ENCODE results near the gene DGKI.

Gene DGKI

GRCh38 chr7:137846827-137847567 is at the start of gene DGKI:
Gene DGKI, minus strand, starts transcription at chr7:137846974.
- TF ChIP-seq GATA3 (IDR thresholded peaks at IDR 0.05; ENCODE audit: low read depth, low read length): no peak
- no peak for TF ChIP-seq GATA2 (IDR thresholded peaks at IDR 0.05; ENCODE audit: low read depth, low read length)

DNA sequence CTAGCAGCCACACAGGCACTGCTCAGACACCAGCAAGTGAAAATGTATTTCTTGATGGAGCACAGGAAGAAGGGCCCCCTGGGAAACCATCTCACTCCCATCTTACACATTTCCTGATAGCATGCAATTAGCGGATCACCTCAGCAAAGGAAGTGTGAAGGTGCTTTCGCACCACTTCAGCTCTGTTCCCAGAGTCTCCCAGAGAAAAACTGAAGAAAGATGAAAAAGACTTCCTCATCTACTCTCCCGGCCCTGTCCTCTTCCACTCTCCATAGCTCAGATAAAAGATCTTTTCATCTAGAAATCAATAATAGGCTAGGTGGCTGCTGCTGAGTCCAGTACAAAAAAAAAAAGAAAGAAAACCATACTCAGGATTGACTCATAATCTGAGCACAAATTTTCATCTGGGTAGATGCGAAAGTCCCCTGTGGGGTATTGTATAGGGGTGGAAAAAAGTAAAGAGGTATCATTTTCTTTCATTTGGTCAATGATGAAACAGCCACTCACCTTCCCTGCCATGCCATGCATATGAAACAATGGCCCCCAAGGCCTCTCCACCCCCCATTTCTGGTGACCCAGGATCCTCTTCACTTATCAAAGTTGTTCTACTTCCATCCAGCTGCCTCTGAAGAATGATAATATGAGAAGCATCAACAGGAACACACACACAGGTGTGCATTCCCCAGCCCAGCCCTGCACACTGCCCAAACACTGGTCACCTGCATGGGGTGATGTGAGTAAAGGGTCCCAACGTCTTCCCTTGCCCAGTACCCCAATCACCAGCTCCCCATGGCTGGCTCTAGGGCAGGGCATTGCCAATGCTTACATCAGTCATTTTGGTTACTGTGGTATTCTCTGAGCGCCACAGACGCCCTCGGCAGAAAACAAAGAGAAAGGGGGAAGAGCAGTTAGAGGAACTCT is 48.8 kb upstream of the DGKI start:
- TF ChIP-seq GATA3 (IDR thresholded peaks at IDR 0.05; ENCODE audit: low read depth, low read length) (no peak), GATA2 (IDR thresholded peaks at IDR 0.05; ENCODE audit: low read depth, low read length) (no peak)

- no peak for TF ChIP-seq GATA2 (IDR thresholded peaks at IDR 0.05; ENCODE audit: low read depth, low read length)
- no peak for TF ChIP-seq GATA3 (IDR thresholded peaks at IDR 0.05; ENCODE audit: low read depth, low read length)
Measured at GRCh38 chr7:137893143-137893742, 46.5 kb upstream of the DGKI start.

DNA sequence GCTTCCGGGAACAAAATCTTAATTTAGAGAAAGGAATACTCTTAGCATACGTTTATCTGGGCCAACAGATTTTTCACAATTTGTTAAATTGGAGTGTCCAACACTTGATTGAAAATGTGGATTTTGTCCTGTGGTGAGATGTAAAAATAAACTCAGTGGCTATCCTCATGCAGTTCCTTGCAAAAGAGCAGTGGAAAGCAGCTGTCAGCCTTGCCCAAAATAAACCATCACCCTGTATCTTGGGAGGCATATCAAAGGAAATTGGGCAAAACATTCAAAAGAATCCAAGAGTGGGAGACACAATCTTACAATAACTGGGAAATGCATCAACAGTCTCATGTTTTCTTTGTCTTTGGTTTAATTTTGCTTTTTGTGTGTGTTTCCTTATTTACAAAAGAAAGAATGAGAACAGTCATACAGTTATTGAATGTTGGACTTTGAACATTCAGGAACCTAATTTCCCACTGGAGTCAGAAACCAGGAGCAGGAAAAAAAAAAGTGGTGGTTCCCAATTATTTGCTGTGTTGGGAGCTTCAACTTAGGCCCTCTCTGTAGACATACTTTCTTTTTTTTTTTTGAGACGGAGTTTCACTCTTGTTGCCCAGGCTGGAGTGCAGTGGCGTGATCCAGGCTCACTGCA is 44.4 kb upstream of the DGKI start:
- TF ChIP-seq GATA2 (IDR thresholded peaks at IDR 0.05; ENCODE audit: low read depth, low read length) (no peak), GATA3 (IDR thresholded peaks at IDR 0.05; ENCODE audit: low read depth, low read length) (no peak)

GRCh38 chr7:137890449-137890921 is 43.7 kb upstream of the DGKI start:
- TF ChIP-seq GATA3 (IDR thresholded peaks at IDR 0.05; ENCODE audit: low read depth, low read length) (no peak), GATA2 (IDR thresholded peaks at IDR 0.05; ENCODE audit: low read depth, low read length) (no peak)

GRCh38 chr7:137888241-137888640 is 41.5 kb upstream of the DGKI start:
- no peak for TF ChIP-seq GATA3 (IDR thresholded peaks at IDR 0.05; ENCODE audit: low read depth, low read length)
- TF ChIP-seq GATA2 (IDR thresholded peaks at IDR 0.05; ENCODE audit: low read depth, low read length): no peak

- TF ChIP-seq GATA2 (IDR thresholded peaks at IDR 0.05; ENCODE audit: low read depth, low read length) (no peak), GATA3 (IDR thresholded peaks at IDR 0.05; ENCODE audit: low read depth, low read length) (no peak)
Measured at GRCh38 chr7:137886746-137887145, 40.0 kb upstream of the DGKI start.

DNA sequence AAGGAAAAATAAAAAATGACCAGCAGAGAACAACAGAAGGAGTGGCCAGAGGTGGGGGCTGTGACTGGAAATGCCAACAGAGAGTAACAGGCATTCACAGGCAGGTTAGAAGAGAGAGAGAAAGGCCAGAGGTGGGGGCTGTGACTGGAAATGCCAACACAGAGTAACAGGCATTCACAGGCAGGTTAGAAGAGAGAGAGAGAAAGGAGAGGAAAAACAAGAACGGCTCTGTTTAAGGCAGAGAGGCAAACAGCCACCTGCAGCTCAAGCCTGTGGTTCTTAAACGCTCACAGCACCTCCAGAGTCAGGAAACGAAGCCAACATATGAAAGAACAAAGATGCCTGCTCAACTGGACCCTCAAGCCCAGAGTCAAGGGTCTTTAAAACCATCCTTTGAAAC is 39.5 kb upstream of the DGKI start:
- TF ChIP-seq GATA3 (IDR thresholded peaks at IDR 0.05; ENCODE audit: low read depth, low read length): no peak
- TF ChIP-seq GATA2 (IDR thresholded peaks at IDR 0.05; ENCODE audit: low read depth, low read length): no peak

DNA sequence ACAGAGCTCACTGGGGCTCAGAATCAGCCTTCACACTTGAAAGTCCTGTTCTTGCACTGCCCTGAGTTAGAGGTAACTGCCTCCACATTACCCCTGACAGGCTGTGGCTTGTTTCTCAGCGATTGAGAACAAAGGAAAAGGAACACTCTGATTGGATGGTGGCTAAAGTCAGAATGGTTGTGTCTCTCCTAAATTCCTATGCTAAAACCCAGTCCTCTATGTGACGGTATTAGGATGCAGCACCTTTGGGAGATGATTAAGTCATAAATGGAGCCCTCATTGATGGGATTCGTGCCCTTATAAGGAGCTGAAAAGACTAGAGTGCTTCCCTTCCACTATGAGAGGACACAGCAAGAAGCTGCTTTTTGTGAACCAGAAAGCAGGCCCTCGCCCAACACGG is 38.9 kb upstream of the DGKI start:
- no peak for TF ChIP-seq GATA3 (IDR thresholded peaks at IDR 0.05; ENCODE audit: low read depth, low read length)
- TF ChIP-seq GATA2 (IDR thresholded peaks at IDR 0.05; ENCODE audit: low read depth, low read length): no peak

DNA sequence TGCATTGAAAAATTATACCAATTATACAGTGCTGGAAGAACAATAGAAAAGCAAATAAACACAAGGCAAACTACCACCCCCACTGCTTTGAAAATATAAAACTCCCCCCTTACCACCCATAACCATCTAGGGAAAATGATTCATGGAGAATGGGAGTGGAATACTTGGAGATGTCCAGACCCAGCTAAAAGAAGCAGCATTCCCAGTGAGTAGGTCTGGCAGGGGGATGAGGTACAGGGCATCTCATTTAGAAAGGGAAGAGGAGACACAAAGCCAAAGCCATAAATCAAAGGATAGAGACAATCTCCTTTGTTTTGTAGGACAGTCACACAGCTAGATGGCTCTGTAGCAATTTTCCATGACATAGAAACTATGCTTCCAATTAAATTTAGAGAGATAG is 36.0 kb upstream of the DGKI start:
- TF ChIP-seq GATA3 (IDR thresholded peaks at IDR 0.05; ENCODE audit: low read depth, low read length): no peak
- TF ChIP-seq GATA2 (IDR thresholded peaks at IDR 0.05; ENCODE audit: low read depth, low read length): no peak

DNA sequence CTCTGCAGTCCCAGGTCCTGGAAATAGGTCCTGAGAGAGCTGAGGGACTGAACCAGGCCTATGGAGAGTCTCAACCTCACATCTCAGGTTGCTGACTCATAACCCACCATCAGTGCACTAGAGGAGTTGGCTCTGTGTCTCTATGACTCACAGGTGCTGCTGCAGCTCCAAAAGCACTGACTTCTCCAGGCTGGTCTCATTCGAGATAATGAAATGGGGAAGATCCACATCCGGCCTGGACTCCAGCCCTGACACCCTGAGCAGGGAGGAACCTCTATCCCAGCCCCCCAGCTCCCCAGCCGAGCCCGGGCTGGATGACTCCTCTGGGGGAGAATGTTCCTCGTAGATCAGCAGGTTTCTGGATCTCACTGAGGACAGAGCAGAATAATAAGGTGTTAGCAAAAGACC is 35.5 kb upstream of the DGKI start:
- TF ChIP-seq GATA3 (IDR thresholded peaks at IDR 0.05; ENCODE audit: low read depth, low read length) (no peak), GATA2 (IDR thresholded peaks at IDR 0.05; ENCODE audit: low read depth, low read length) (no peak)

DNA sequence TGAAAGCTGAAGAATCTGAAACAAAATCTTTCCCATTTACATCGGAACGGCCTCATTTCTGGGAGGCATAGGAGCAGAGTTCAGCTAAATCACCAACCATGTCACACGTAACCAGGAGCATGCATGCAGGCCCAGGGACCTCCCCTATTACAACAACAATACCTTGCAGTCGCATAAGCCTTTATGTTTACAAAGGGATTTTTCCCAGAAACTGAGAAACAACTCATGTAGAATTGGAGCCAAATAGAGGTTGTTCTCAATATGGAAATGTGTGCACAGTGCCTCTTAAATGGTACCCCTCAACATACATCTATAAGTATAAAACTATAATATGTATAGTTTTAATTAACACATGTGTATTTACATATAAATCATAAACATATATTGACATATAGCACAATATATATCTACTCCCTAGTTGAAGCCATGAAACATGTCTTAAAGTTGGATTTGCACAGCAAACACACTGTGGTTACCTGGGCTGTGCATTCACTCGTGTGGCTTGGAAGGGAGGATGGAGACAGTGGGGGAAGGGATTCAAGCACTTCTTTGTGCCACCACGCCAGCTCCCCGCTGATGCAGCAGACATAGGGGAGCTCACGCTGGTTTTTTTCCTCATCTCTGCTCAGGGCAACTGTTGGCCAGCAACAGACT is 35.0 kb upstream of the DGKI start:
- TF ChIP-seq GATA2 (IDR thresholded peaks at IDR 0.05; ENCODE audit: low read depth, low read length) (no peak), GATA3 (IDR thresholded peaks at IDR 0.05; ENCODE audit: low read depth, low read length) (no peak)

GRCh38 chr7:137880432-137880831 is 33.7 kb upstream of the DGKI start:
- no peak for TF ChIP-seq GATA3 (IDR thresholded peaks at IDR 0.05; ENCODE audit: low read depth, low read length)
- TF ChIP-seq GATA2 (IDR thresholded peaks at IDR 0.05; ENCODE audit: low read depth, low read length): no peak

All from SH-SY5Y (cell line).